Measurements from ENCODE around the gene MRPL22. TPM values are rescaled to one million over a fixed set of nuclear protein-coding genes. Genes with fewer than 3 reads are reported as not detected.
"Not testable (repeated sequence)": the region's sequence is repeated elsewhere in the genome, so short reads cannot be mapped to it uniquely, and the experiment has no call there.

Gene MRPL22
- polyA plus RNA-seq, 3 donors: 11.6 to 66.1 (median 56.7) TPM

DNA sequence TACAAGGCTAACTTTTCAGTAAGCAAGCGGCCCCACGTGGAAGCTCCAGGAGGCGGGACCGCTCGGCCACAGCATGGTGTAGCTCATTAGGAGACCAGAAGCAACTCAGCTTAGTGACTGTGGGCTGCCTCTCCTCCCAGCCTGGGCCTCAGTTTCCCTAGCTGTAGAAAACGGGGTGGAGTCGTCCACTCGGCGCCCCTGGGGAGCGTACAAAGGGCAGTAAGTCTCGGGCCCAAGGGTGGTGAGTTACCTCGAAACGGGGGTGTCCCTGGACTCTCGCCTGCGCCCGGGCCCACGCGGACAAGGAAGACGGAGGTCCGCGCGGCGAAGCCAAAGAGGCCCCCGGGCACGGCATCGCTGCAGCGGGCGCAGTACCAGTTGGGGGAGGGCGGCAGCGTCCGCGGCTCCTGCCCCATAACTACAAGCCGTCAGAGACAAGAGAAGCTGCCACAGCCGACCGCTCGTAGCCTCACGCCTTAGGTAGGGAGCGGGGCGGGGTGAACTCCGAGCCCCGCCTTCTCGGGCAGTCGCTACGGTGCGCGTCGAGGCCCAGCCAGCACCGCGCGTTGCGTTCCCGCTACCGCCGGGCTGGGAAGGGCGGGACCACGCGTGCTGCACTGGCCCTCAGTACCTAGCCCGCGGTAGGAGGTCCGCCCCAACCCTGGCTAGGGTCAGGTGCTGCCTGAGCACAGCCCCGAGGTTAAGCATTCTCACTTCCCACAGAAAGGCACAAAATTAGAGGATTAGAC, 3.0 kb upstream of the MRPL22 start, which contains the start of gene GEMIN5:
GEMIN5 (minus strand) TSS at position 494 of the 749 bp plus-strand sequence; CDS start at position 416, 78 bp downstream.
- Histone ChIP-seq H3K9ac (ENCODE audit: insufficient read depth, low read length, poor library complexity, severe bottlenecking) (peak within 1 kb of the TSS; percentile 82), H3K4me1 (ENCODE audit: control insufficient read depth in 1 of 2, insufficient read depth in 2 of 2, low read length in 2 of 2) (peaks cover 28 to 31% of the 10 kb centered on the region in 2 donors), H3K36me3 (replicated peaks in 1 of 2; ENCODE audit: control insufficient read depth in 1 of 2, insufficient read depth in 2 of 2, low read length in 2 of 2) (peaks cover 0 to 16% of the 10 kb centered on the region in 2 donors), H3K27ac (ENCODE audit: low read depth in 1 of 2, low read length in 2 of 2) (peak within 1 kb of the TSS; percentile 32 to 74), H2AFZ (ENCODE audit: insufficient read depth, low read depth, low read length, poor library complexity, severe bottlenecking) (peak within 1 kb of the TSS; percentile 99), H3K4me2 (replicated peaks; ENCODE audit: extremely low read depth, low read length, poor library complexity, severe bottlenecking) (peak within 1 kb of the TSS; percentile 97), H4K20me1 (ENCODE audit: insufficient read depth, low read length) (no peaks in the 10 kb centered on the region), H3K4me3 (replicated peaks in 1 of 3; ENCODE audit: low read depth in 2 of 3, low read length in 3 of 3) (peak within 1 kb of the TSS; percentile 86 to 93 (median 88)), H3K79me2 (ENCODE audit: insufficient read depth, low read length) (peaks cover 28% of the 10 kb centered on the region), H3K9me3 (replicated peaks in 1 of 2; ENCODE audit: control insufficient read depth in 1 of 2, insufficient read depth in 1 of 2, low read length in 2 of 2) (no peaks in the 10 kb centered on the region), H3K27me3 (ENCODE audit: control insufficient read depth in 2 of 2, insufficient read depth in 2 of 2, low read length in 2 of 2) (no peaks in the 10 kb centered on the region)
- Mint-ChIP-seq H3K27ac (peak within 1 kb of the TSS; percentile 65 to 90 (median 83)), H3K9me3 (no peaks in the 10 kb centered on the region), H3K4me3 (peak within 1 kb of the TSS; percentile 88 to 93), H3K36me3 (peaks cover 19 to 20% of the 10 kb centered on the region in 2 donors), H3K4me1 (peaks cover 23% of the 10 kb centered on the region), H3K27me3 (ENCODE audit: low read depth in 3 of 3) (peaks cover 0 to 5% (median 0%) of the 10 kb centered on the region in 3 donors)
- WGBS (ENCODE audit: insufficient coverage): under 1% methylated on average over 61 of the region's 61 CpGs
- DNase-seq: peak; percentile 70 to 74 (median 72)
- intact Hi-C loops (cut with micrococcal nuclease): loop anchor here in 1 of 2 donors (5.0 to 10.0 kb wide), 2 partner anchors 81 to 283 kb away; partner anchors contain the start of gene CNOT8
- TF ChIP-seq, protein P1, sequence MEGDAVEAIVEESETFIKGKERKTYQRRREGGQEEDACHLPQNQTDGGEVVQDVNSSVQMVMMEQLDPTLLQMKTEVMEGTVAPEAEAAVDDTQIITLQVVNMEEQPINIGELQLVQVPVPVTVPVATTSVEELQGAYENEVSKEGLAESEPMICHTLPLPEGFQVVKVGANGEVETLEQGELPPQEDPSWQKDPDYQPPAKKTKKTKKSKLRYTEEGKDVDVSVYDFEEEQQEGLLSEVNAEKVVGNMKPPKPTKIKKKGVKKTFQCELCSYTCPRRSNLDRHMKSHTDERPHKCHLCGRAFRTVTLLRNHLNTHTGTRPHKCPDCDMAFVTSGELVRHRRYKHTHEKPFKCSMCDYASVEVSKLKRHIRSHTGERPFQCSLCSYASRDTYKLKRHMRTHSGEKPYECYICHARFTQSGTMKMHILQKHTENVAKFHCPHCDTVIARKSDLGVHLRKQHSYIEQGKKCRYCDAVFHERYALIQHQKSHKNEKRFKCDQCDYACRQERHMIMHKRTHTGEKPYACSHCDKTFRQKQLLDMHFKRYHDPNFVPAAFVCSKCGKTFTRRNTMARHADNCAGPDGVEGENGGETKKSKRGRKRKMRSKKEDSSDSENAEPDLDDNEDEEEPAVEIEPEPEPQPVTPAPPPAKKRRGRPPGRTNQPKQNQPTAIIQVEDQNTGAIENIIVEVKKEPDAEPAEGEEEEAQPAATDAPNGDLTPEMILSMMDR (IDR thresholded peaks at IDR 0.05): no peak

DNA sequence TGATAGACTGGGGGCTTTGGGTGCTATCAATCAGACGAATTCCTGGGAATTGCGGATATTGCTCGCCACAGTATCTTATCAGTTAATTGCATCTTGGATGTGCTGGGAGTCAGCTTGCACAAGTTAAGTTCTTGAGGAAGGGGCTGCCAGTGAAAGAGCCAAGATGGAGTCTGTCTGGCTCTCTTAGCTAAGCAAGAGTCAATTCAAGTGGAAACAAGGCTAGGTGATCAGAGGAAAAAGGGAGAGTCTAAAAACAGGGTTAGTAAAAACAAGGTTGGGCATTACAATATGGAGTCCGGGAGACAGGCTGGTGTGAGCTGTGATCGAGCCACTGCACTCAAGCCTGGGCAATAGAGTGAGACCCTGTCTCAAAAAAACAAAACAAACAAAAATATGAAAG, 1.5 kb upstream of the MRPL22 start:
- H3K27me3 Mint-ChIP-seq (ENCODE audit: low read depth in 3 of 3); H4K20me1 ChIP-seq (ENCODE audit: insufficient read depth, low read length); H3K27me3 ChIP-seq (ENCODE audit: control insufficient read depth in 2 of 2, insufficient read depth in 2 of 2, low read length in 2 of 2); H3K4me2 ChIP-seq (replicated peaks; ENCODE audit: extremely low read depth, low read length, poor library complexity, severe bottlenecking); H3K9ac ChIP-seq (ENCODE audit: insufficient read depth, low read length, poor library complexity, severe bottlenecking); H3K27ac Mint-ChIP-seq; H3K9me3 Mint-ChIP-seq; H3K27ac ChIP-seq (ENCODE audit: low read depth in 1 of 2, low read length in 2 of 2); H3K4me3 Mint-ChIP-seq; H2AFZ ChIP-seq (ENCODE audit: insufficient read depth, low read depth, low read length, poor library complexity, severe bottlenecking); H3K4me3 ChIP-seq (replicated peaks in 1 of 3; ENCODE audit: low read depth in 2 of 3, low read length in 3 of 3); DNase-seq; H3K9me3 ChIP-seq (replicated peaks in 1 of 2; ENCODE audit: control insufficient read depth in 1 of 2, insufficient read depth in 1 of 2, low read length in 2 of 2): not testable (repeated sequence)
- H3K36me3 ChIP-seq (replicated peaks in 1 of 2; ENCODE audit: control insufficient read depth in 1 of 2, insufficient read depth in 2 of 2, low read length in 2 of 2): peaks cover 0 to 10% of the 10 kb centered on the region in 2 donors
- peaks cover 21% of the 10 kb centered on the region for H3K4me1 Mint-ChIP-seq
- intact Hi-C loops (cut with micrococcal nuclease): loop anchor here in 1 of 2 donors (5.0 to 10.0 kb wide), 2 partner anchors 82 to 285 kb away; partner anchors contain the start of gene CNOT8
- peaks cover 13 to 15% of the 10 kb centered on the region in 2 donors for H3K36me3 Mint-ChIP-seq
- H3K79me2 ChIP-seq (ENCODE audit: insufficient read depth, low read length): peaks cover 41% of the 10 kb centered on the region
- WGBS (ENCODE audit: insufficient coverage): 94% methylated on average over 4 of the region's 5 CpGs
- H3K4me1 ChIP-seq (ENCODE audit: control insufficient read depth in 1 of 2, insufficient read depth in 2 of 2, low read length in 2 of 2): peaks cover 28 to 31% of the 10 kb centered on the region in 2 donors
